ENCODE results near the gene AMMECR1L. TPM values are rescaled to one million over a fixed set of nuclear protein-coding genes. Genes with fewer than 3 reads are reported as not detected.
"Not testable (repeated sequence)": the region's sequence is repeated elsewhere in the genome, so short reads cannot be mapped to it uniquely, and the experiment has no call there.

The AMMECR1L gene
- 10 to 100 TPM; 12.4 to 15.0 (median 14.1) TPM for total RNA-seq

DNA sequence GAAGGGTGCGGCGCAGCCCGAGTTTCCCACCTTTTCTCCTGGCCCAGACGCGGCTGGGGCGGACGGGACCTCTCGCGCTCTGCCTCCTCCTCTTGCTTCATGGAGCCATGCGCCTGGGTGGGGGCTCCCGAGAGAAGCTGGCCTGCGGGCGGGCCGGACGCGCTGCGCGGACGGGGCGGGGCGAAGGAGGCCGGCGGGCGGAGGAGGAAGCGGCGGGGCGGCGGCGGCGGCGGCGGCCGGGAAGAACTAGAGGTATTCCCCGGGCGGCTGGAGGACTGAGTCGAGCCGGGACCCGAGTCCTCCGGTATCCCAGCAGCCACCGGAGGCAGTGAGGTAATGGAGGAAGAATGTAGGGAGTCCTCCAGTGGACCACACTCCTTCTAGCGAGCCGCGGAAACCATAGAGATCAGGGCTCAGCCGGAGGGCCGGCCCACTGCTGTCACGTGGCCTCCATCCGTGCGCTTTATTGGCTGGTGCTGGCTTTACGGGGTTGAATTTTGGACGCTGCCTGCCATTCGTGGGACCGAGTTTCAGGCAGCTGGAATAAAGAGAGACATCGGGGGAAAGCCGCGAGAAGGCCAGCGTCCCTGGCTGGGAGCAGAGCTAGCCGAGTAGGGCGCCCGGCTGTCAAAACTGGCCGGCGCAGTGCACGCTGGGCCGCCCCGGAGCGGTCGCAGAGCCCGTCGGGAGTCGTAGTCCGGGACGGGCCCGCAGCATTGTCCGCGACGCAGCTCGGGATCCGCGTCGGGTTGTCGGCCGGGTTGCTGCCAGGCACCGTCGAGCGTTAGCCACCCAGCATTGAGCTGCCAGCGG lies at the start of gene AMMECR1L:
TSS of gene AMMECR1L (minus strand) at position 177 of the 813 bp plus-strand sequence. CDS start 11,722 bp downstream, outside the sequence.
- ATAC-seq = peak; percentile 97

GRCh38 chr2:127935337-127935736 lies 49.6 kb upstream of the AMMECR1L start:
- no peak for TF ChIP-seq POLR2A (IDR thresholded peaks at IDR 0.05)
- TF ChIP-seq EP300 (IDR thresholded peaks at IDR 0.05) = no peak
- TF ChIP-seq, protein P1, sequence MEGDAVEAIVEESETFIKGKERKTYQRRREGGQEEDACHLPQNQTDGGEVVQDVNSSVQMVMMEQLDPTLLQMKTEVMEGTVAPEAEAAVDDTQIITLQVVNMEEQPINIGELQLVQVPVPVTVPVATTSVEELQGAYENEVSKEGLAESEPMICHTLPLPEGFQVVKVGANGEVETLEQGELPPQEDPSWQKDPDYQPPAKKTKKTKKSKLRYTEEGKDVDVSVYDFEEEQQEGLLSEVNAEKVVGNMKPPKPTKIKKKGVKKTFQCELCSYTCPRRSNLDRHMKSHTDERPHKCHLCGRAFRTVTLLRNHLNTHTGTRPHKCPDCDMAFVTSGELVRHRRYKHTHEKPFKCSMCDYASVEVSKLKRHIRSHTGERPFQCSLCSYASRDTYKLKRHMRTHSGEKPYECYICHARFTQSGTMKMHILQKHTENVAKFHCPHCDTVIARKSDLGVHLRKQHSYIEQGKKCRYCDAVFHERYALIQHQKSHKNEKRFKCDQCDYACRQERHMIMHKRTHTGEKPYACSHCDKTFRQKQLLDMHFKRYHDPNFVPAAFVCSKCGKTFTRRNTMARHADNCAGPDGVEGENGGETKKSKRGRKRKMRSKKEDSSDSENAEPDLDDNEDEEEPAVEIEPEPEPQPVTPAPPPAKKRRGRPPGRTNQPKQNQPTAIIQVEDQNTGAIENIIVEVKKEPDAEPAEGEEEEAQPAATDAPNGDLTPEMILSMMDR (IDR thresholded peaks at IDR 0.05) = no peak
- no peak for TF ChIP-seq POLR2AphosphoS5 (IDR thresholded peaks at IDR 0.05)
- ATAC-seq = no peak
- Histone ChIP-seq H3K27ac (no peak overlapping the region), H3K27me3 (no peaks in the 10 kb centered on the region), H3K36me3 (peaks cover 0 to 2% of the 10 kb centered on the region in 2 donors), H3K4me3 (no peak overlapping the region), H3K4me1 (no peaks in the 10 kb centered on the region), H3K9me3 (no peaks in the 10 kb centered on the region)
- WGBS, 2 donors (ENCODE audit: low coverage in 1 of 2) = 87% methylated on average over 5 to 6 of the region's 6 CpGs

More for the DNA sequence above, at the start of gene AMMECR1L:
- H3K4me1 ChIP-seq = peaks cover 9 to 60% (median 27%) of the 10 kb centered on the region in 3 donors
- TF ChIP-seq POLR2A (IDR thresholded peaks at IDR 0.05) (peak; percentile 56 to 65), POLR2AphosphoS5 (IDR thresholded peaks at IDR 0.05) (peak; percentile 66)
- H3K9me3 ChIP-seq, H3K27me3 ChIP-seq: not testable (repeated sequence)
- H3K36me3 ChIP-seq = peaks cover 0 to 21% of the 10 kb centered on the region in 2 donors
- WGBS, 2 donors (ENCODE audit: low coverage in 1 of 2) = no CpG with 5 or more reads among the region's 85 CpGs
- peak within 1 kb of the TSS; percentile 84 to 95 (median 93) for H3K27ac ChIP-seq
- H3K4me3 ChIP-seq = peak within 1 kb of the TSS; percentile 57 to 62

DNA sequence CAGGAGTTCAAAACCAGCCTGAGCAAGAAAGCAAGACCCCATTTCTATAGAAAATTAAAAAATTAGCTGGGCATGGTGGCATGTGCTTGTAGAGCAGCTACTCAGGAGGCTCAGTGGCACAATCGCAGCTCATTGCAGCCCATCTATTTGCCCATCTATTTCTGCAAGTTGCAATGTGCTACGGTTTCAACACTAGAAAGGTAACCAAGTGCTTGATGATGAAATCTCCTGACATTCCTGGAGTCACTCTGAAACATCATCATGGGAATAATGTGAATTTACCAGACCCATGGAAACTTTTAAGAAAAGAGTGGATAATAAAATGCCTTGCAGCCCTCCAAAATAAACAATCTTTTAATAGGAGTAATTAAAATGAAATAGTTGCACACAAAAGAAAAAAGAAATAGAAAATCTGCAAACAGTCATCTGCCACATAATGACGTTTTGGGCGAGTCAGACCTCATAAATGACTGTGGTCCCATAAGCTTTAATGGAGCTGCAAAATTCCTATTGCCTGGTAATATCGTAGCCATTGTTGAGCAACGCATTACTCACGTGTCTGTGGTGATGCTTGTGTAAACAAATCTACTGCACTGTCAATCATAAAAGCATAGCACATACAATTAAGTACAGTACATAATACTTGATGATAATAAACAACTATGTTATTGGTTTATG lies 46.6 kb upstream of the AMMECR1L start:
- no peak overlapping the region for H3K4me3 ChIP-seq
- no peaks in the 10 kb centered on the region for H3K4me1 ChIP-seq
- no peak overlapping the region for H3K27ac ChIP-seq
- TF ChIP-seq, protein P1 (IDR thresholded peaks at IDR 0.05) = no peak
- TF ChIP-seq POLR2A (IDR thresholded peaks at IDR 0.05) = no peak
- no peak for TF ChIP-seq POLR2AphosphoS5 (IDR thresholded peaks at IDR 0.05)
- TF ChIP-seq EP300 (IDR thresholded peaks at IDR 0.05) = no peak
- H3K9me3 ChIP-seq = no peaks in the 10 kb centered on the region
- ATAC-seq = no peak
- WGBS, 2 donors (ENCODE audit: low coverage in 1 of 2) = 66 to 75% methylated on average over 7 of the region's 7 CpGs
- H3K27me3 ChIP-seq = no peaks in the 10 kb centered on the region
- no peaks in the 10 kb centered on the region for H3K36me3 ChIP-seq

- Histone ChIP-seq H3K9me3 (no peaks in the 10 kb centered on the region), H3K36me3 (no peaks in the 10 kb centered on the region), H3K4me1 (no peaks in the 10 kb centered on the region), H3K27me3 (no peaks in the 10 kb centered on the region), H3K27ac (no peak overlapping the region), H3K4me3 (no peak overlapping the region)
- WGBS, 2 donors (ENCODE audit: low coverage in 1 of 2) = 88% methylated on average over 1 of the region's 1 CpG; no CpG with 5 or more reads in 1 of the 2 donors
- no peak for ATAC-seq
- no peak for TF ChIP-seq POLR2AphosphoS5 (IDR thresholded peaks at IDR 0.05)
- TF ChIP-seq, protein P1 (IDR thresholded peaks at IDR 0.05) = no peak
- no peak for TF ChIP-seq EP300 (IDR thresholded peaks at IDR 0.05)
- TF ChIP-seq POLR2A (IDR thresholded peaks at IDR 0.05) = no peak
Observed at GRCh38 chr2:127929449-127929848, 43.7 kb upstream of the AMMECR1L start.

GRCh38 chr2:127927384-127927783 lies 41.6 kb upstream of the AMMECR1L start:
- WGBS, 2 donors (ENCODE audit: low coverage in 1 of 2) = 94 to 96% methylated on average over 3 of the region's 3 CpGs
- no peak overlapping the region for H3K4me3 ChIP-seq
- H3K4me1 ChIP-seq = no peaks in the 10 kb centered on the region
- peaks cover 5% of the 10 kb centered on the region for H3K27me3 ChIP-seq
- H3K36me3 ChIP-seq = no peaks in the 10 kb centered on the region
- ATAC-seq = no peak
- TF ChIP-seq POLR2A (IDR thresholded peaks at IDR 0.05) (no peak), EP300 (IDR thresholded peaks at IDR 0.05) (no peak), POLR2AphosphoS5 (IDR thresholded peaks at IDR 0.05) (no peak)
- TF ChIP-seq, protein P1 (IDR thresholded peaks at IDR 0.05) = no peak
- no peak overlapping the region for H3K27ac ChIP-seq
- no peaks in the 10 kb centered on the region for H3K9me3 ChIP-seq
